HG03280 (cell line): ENCODE results near the gene MRPS22.

Experiments used
- ATAC-seq: cut with Tn5 transposase; IDR thresholded peaks from one replicate; pipeline ENCODE4 v1.9.1; 2021; ENCODE audit warnings: mild to moderate bottlenecking, moderate library complexity; ENCODE audit not compliant: unreplicated experiment

Gene MRPS22

GRCh38 chr3:139343895-139344856, at the start of gene MRPS22:
Gene MRPS22 (plus strand): TSS chr3:139344020. CDS start chr3:139344027, 7 bp downstream.
- peak; percentile 97 for ATAC-seq

- no peak for ATAC-seq
Observed at GRCh38 chr3:139295040-139295439, 48.8 kb upstream of the MRPS22 start.

GRCh38 chr3:139296141-139296718, 47.6 kb upstream of the MRPS22 start:
- ATAC-seq = no peak

- no peak for ATAC-seq
Observed at GRCh38 chr3:139297588-139298311, 46.1 kb upstream of the MRPS22 start.

DNA sequence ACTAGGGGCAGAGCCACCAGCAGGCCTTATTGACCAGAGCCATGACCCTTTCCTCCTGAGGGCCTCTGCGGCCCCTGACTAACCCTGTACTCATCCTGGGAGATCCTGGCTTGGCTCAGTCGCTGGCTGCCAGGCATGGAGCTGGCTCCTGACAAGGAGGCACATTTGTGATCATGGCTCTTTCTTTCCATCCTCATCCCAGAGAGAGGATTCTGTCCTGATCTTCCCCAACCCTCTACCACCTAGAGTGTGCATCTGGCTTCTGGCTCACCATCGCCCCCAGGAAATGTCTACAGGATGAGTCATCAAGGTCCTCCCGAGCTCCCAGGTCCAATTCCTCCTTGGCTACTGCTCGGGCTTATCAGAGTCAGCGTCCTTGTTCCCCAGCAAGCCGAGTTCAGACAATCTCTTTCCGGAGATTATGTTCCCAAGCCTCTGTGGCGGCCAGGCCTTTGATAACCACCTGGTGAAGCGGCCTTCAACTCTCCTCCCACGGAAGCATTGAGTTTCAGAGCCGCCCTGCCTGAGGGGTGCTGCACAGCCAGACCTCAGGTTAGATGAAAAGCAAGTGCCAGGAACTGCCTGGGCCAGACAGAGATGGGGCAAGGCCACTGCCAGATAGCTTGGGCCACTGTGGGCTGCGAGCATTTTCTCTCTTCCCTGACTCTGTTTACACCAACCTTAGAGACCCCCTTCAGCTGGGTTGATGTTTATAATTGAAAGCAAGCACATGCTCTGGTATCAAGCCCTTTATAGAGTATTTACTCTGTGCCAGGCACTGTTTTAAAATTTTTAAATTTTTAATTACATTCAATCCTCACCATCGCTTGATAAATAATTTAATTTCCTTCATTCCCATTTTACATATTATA, 44.3 kb upstream of the MRPS22 start:
- ATAC-seq = no peak

GRCh38 chr3:139300416-139300815, 43.4 kb upstream of the MRPS22 start:
- no peak for ATAC-seq

DNA sequence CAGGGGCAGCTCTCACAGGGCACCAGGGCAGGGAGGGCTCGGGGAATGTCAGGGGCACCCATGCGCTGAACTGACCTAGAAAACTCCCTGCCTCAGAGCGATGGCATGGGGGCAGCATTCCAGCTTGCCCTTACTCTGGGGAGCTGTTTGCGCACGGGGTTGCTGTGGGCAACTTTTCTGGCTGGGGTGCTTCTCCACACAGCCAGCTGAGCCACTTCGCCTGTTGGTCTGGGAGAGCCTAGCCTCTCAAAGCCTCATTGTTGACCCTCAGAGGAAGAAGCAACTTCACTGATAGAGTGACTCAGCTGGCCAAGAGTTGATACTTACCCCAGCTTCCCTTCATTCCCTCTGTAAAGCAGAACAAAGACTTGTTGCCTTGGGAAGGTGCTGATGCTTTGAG, 42.6 kb upstream of the MRPS22 start:
- ATAC-seq = no peak

- no peak for ATAC-seq
Observed at GRCh38 chr3:139301654-139302053, 42.2 kb upstream of the MRPS22 start.

GRCh38 chr3:139302084-139302800, 41.6 kb upstream of the MRPS22 start:
- no peak for ATAC-seq

- no peak for ATAC-seq
Observed at GRCh38 chr3:139302801-139303113, 41.1 kb upstream of the MRPS22 start.

GRCh38 chr3:139303216-139303615, 40.6 kb upstream of the MRPS22 start:
- no peak for ATAC-seq

- no peak for ATAC-seq
Observed at GRCh38 chr3:139304383-139304782, 39.4 kb upstream of the MRPS22 start.

- ATAC-seq = no peak
Observed at GRCh38 chr3:139306078-139306477, 37.7 kb upstream of the MRPS22 start.

- no peak for ATAC-seq
Observed at GRCh38 chr3:139307072-139307491, 36.7 kb upstream of the MRPS22 start.

DNA sequence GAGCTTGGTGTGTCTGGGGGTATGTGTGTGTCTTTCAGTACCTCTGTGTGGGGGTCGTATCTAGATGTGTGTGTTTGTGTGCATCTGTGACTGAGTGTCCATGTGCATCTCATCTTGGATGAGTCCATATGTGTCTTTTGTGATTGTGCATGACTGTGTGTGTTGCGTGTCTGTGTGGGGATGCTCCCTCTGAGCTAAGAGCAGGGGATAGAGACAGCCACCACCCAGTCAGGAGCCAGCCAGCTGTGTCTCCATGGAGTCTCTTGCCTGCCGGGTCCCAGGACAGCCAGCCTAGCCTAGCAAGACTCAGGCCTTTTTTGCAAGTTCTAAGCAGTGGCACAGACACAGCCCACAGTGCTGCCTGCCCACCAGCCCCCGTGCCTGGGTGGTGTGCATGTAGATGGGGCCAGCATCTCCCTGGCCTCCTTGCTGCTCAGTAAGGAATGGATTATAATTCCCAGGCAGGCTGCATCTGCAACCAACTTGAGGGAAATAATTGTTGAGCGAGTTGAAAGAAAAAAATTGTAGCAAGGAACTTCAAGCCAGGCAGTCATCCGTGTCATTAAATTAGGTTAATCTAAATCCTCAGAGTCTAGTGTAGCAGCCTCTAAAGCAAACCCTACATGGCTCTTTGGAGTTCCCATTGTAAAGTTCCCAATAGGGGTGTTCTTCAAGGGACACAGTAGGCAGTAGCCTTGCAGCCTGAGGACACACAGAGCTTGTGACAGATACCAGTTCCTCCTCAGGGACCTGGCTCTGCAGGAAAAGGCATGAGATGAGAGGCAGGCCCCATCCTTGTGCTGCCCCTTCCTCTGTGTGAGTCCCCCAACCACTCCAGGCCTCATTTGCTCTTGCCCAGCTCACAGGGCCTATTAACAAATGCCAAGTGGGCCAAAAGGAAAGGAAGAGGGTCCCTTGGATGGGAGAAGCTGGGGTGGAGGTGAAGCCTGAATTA, 35.9 kb upstream of the MRPS22 start:
- ATAC-seq = no peak

DNA sequence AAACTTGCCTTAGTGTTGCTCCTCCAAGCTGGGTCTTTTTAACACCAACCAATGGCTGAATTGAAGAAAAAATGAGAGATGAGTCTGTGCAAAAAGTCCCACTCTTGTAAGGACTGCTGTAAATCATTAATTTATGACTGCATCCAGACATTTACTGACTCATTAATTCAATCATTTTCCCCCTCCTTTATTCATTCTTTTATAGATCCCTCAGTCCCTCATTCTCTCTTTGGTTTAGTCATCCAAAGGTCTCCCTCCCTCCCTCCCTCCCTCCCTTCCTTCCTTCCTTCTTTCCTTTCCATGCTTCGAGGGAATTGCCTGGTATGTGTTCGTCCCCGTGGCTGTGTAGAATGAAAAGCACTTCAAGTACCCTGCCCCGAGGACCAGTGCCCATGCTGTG, 35.3 kb upstream of the MRPS22 start:
- ATAC-seq = no peak

GRCh38 chr3:139309061-139309591, 34.7 kb upstream of the MRPS22 start:
- no peak for ATAC-seq

GRCh38 chr3:139309880-139310279, 33.9 kb upstream of the MRPS22 start:
- ATAC-seq = no peak

DNA sequence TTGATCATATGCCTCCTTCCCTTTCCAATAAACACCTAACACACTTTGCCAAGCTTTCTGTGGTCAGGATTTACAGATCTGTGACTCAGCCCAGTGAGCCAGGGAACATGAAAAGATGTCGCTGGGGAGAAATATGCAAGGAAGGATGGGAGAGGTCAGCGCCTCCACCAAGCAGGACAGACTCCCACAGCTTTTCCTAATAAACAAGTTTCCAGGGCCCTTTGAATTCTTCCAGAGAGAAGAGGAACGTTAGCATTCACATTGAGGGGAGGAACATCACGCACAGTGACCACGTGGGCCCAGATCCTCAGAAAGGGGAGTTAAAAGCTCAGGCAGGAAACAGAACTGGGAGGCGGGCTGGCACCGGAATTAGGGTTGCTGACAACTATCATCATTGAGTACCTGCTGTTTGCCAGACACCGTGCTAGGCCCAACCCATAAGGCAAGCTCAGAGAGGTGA, 33.3 kb upstream of the MRPS22 start:
- no peak for ATAC-seq
